HG02884 (cell line): ENCODE data around the gene GLIPR2.

Source experiments
- ATAC-seq: cut with Tn5 transposase; IDR thresholded peaks from one replicate; pipeline ENCODE4 v1.9.1; 2021; ENCODE audit warnings: mild to moderate bottlenecking, moderate library complexity; ENCODE audit not compliant: unreplicated experiment

The GLIPR2 gene

DNA sequence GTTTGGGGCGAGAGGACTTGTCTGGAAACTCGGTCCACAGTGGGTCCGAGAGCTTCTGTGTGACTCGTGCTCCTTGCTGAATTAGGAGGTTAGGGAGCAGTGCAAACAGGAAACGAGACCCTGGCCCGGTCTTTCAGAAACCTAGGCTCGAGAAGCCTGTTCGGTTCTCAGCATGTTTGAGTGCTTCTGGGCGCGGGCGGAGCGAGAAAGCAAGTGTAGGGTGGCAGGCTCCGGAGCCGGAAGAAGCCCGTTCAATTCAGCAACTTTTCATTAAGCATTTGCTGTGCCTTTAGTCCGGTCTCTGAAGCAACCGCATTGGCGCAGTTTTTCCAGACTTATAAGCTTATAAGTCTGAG, 54.7 kb downstream of the GLIPR2 start:
- peak; percentile 10 for ATAC-seq

DNA sequence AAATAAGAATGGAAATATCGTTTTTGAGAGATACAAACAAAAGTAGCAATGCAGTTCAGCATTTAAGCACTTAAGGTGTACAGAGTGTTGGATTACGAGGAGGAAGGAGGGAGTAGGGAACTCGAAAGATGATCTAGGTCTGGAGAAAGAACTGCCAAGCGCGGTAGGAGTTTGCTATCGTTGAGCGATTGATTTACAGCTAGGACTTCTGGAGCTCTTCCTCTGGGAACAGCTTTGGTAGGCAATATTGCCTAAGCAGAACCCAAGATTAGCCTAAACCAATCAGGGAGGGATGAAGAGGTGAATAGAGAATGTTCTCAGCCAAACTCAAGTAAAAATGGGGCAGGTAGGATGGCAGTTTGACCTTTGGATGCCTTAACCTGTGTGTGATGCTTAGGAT, 55.2 kb downstream of the GLIPR2 start:
- ATAC-seq, result no peak

DNA sequence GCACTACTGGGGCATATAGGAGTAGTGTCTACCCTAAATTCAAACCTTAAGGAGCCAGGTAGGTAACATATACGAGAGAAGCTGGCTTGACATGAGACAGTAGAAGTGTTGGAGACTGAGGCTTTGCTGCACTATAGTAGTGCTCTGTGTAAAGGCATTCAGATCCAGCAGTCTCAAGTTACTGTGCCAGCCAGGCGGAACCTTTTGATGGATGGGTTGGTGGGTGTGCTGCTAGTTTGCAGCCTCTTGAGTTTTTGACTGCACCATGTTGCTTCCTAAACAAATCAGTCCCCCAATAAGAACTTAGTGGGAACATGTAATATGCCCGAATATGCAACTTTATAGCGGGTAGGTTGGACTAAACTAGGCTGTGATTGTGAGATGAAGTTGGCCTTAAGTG, 55.7 kb downstream of the GLIPR2 start:
- ATAC-seq, result no peak

GRCh38 chr9:36193023-36193422, 56.5 kb downstream of the GLIPR2 start:
- no peak for ATAC-seq

- ATAC-seq, result no peak
Observed at GRCh38 chr9:36194326-36195000, 57.9 kb downstream of the GLIPR2 start.

DNA sequence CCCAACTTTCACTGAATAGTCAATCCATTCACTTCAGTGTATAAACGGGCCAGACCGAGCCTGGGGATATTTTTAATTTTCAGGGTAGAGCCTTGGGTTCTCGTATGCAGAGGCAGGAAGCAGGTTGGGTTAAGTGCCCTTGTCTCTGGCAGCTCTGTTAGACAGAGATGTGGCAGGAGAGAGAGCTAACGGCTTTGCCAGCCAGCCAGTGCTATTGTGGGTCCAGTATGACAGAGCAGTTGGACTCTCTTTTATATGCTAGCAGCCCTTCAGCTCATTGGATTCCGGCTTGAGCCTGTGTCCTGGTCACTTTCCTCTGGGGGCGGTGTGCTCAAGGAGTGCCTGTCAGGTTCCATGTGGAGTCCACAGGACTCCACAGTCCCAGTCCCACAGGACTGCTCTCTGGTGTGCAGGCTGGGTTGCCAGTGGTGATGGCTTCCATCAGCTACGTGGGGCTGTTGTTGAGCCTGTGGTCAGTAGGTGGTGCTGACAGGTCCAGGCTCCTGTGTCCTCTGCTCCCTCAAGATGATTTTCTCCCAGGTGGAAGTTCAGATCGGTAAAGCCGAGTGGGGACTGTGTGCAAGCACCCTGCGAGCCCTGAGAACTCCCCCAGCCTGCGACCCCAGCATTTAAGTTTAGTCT, 68.5 kb downstream of the GLIPR2 start:
- no peak for ATAC-seq

DNA sequence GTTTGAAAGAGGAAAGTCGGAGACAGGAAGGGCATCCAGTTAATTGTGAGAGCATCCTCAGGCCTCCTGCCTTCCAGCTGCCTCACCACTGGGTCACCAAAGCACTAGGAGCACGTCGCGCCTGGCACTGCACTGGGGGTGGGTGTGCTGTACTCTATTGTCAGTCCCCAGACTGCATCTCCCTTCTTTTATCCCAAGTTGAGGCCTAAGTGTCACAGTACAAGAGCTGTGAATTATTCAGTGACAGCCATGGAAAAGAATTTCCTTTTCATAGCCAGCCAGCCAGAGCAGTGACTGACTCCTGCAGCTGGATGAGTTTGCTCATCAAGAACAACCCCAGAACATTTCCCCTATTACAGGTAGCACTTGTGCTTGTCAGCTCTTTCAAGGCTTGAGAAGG, 70.5 kb downstream of the GLIPR2 start:
- no peak for ATAC-seq

GRCh38 chr9:36207546-36208012, 71.0 kb downstream of the GLIPR2 start:
- no peak for ATAC-seq

DNA sequence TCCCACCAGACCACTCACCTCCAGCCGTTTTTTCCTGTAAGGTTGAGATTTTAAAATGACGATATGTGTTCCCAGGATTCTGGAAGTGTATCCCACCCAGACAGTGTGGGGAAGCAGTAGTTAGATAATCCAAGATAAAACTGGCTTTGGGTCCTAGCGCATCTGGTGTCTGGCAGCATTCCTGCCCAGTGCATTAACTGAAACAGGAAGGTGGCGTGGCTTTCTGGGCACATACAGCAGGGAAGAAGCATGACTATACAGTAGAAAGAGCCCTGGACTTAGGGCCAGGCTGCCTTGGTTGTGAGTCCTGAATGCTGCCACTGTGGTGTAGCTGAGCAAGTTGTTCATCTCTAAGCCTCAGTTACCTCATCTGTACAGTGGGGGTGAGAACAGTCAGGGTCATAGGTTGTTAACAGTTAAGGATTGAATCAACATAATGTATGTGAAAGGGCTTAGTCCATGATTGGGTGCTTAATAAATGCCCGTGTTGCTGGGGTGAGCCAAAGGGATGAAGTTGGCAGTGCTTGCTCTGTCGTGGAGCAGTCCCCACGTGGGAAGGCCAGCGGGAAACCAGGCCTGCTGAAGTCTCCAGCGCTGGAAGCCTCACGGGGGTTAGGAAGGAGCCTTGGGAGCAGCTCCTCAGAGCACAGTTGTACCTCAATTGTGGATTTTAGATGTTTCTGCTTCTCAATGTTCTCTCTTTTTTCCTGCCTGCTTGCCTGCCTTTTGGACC, 72.2 kb downstream of the GLIPR2 start:
- ATAC-seq, result no peak

DNA sequence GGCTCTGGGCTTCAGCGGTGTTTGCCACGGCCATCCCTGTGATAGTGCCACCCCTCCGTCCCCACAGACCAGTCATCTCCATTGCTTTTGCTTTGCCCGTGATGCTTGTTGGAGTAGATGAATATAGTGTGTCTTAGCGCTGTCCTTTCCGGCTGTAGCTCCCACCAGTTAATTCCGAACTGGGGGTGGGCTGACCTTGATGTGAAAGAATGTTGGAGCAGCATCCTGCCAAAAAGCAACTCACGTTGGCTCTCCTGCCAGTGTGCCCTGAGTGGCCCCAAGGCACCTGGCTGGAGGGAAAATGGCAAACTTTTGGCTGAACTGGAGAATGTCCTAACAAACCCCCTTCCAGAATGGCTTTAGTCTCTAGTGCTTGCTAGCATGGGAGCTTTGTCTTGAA, 74.2 kb downstream of the GLIPR2 start:
- no peak for ATAC-seq

DNA sequence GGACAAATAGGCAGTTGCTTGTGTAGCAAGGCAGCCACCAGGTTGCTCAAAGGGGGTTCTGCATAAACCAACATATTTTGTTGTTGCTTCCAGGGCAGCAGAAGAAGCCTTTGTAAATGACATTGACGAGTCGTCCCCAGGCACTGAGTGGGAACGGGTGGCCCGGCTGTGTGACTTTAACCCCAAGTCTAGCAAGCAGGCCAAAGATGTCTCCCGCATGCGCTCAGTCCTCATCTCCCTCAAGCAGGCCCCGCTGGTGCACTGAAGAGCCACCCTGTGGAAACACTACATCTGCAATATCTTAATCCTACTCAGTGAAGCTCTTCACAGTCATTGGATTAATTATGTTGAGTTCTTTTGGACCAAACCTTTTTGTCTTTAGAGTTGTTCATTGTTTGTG, 75.0 kb downstream of the GLIPR2 start:
- no peak for ATAC-seq

GRCh38 chr9:36213387-36213786, 76.9 kb downstream of the GLIPR2 start:
- ATAC-seq, result no peak
